H1 (cell line): ENCODE measurements around the gene TEKT3.

Experiments used
- POLR2A ChIP-seq, 2 experiments: IDR thresholded peaks; 1 replicate in 1 of 2; 2 replicates in 1 of 2; pipeline ENCODE4 v1.6.1; 2011; ENCODE audit warnings: low read depth in 2 of 2, low read length in 2 of 2, mild to moderate bottlenecking in 2 of 2; ENCODE audit errors: control extremely low read depth in 1 of 2
- TF ChIP-seq, protein P1 (sequence below): fragments of 300-600 bp; sonication (generic); IDR thresholded peaks from 2 replicates; pipeline ENCODE4 v1.7.1; 2012; ENCODE audit warnings: low read length, moderate library complexity, mild to moderate bottlenecking, inconsistent platforms; ENCODE audit not compliant: insufficient replicate concordance
- TF ChIP-seq, protein P2 (sequence below), 3 experiments: IDR thresholded peaks; 1 replicate in 2 of 3; 2 replicates in 1 of 3; pipeline versions ENCODE4 v1.5.1 to v1.6.1; 2011; ENCODE audit warnings: low read length in 3 of 3, mild to moderate bottlenecking in 3 of 3, inconsistent platforms in 2 of 3, low read depth in 1 of 3, moderate library complexity in 1 of 3; ENCODE audit not compliant: insufficient read depth in 1 of 3; ENCODE audit errors: control extremely low read depth in 1 of 3

DNA sequence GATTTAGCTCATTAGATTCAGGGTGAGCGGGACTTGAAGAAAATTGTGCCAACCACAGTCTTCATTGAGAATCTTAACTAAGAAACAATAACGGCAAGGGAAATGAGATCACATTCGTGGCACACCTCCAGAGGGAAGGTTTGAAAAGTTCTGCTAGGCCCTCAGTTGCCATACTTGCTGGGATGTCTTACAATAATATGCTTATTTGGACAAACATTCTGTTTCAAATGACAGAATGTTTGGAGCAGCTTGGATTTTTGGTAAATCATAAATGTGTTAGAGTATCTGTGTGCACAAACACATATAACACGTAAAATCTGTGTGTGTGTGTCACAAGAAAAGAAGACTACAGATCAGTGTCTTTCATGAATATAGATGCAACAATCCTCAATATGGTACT lies 24.6 kb upstream of the TEKT3 start:
- no peak for TF ChIP-seq POLR2A (IDR thresholded peaks at IDR 0.05; ENCODE audit: control extremely low read depth in 1 of 2, low read depth in 2 of 2, low read length in 2 of 2)
- TF ChIP-seq, protein P1, sequence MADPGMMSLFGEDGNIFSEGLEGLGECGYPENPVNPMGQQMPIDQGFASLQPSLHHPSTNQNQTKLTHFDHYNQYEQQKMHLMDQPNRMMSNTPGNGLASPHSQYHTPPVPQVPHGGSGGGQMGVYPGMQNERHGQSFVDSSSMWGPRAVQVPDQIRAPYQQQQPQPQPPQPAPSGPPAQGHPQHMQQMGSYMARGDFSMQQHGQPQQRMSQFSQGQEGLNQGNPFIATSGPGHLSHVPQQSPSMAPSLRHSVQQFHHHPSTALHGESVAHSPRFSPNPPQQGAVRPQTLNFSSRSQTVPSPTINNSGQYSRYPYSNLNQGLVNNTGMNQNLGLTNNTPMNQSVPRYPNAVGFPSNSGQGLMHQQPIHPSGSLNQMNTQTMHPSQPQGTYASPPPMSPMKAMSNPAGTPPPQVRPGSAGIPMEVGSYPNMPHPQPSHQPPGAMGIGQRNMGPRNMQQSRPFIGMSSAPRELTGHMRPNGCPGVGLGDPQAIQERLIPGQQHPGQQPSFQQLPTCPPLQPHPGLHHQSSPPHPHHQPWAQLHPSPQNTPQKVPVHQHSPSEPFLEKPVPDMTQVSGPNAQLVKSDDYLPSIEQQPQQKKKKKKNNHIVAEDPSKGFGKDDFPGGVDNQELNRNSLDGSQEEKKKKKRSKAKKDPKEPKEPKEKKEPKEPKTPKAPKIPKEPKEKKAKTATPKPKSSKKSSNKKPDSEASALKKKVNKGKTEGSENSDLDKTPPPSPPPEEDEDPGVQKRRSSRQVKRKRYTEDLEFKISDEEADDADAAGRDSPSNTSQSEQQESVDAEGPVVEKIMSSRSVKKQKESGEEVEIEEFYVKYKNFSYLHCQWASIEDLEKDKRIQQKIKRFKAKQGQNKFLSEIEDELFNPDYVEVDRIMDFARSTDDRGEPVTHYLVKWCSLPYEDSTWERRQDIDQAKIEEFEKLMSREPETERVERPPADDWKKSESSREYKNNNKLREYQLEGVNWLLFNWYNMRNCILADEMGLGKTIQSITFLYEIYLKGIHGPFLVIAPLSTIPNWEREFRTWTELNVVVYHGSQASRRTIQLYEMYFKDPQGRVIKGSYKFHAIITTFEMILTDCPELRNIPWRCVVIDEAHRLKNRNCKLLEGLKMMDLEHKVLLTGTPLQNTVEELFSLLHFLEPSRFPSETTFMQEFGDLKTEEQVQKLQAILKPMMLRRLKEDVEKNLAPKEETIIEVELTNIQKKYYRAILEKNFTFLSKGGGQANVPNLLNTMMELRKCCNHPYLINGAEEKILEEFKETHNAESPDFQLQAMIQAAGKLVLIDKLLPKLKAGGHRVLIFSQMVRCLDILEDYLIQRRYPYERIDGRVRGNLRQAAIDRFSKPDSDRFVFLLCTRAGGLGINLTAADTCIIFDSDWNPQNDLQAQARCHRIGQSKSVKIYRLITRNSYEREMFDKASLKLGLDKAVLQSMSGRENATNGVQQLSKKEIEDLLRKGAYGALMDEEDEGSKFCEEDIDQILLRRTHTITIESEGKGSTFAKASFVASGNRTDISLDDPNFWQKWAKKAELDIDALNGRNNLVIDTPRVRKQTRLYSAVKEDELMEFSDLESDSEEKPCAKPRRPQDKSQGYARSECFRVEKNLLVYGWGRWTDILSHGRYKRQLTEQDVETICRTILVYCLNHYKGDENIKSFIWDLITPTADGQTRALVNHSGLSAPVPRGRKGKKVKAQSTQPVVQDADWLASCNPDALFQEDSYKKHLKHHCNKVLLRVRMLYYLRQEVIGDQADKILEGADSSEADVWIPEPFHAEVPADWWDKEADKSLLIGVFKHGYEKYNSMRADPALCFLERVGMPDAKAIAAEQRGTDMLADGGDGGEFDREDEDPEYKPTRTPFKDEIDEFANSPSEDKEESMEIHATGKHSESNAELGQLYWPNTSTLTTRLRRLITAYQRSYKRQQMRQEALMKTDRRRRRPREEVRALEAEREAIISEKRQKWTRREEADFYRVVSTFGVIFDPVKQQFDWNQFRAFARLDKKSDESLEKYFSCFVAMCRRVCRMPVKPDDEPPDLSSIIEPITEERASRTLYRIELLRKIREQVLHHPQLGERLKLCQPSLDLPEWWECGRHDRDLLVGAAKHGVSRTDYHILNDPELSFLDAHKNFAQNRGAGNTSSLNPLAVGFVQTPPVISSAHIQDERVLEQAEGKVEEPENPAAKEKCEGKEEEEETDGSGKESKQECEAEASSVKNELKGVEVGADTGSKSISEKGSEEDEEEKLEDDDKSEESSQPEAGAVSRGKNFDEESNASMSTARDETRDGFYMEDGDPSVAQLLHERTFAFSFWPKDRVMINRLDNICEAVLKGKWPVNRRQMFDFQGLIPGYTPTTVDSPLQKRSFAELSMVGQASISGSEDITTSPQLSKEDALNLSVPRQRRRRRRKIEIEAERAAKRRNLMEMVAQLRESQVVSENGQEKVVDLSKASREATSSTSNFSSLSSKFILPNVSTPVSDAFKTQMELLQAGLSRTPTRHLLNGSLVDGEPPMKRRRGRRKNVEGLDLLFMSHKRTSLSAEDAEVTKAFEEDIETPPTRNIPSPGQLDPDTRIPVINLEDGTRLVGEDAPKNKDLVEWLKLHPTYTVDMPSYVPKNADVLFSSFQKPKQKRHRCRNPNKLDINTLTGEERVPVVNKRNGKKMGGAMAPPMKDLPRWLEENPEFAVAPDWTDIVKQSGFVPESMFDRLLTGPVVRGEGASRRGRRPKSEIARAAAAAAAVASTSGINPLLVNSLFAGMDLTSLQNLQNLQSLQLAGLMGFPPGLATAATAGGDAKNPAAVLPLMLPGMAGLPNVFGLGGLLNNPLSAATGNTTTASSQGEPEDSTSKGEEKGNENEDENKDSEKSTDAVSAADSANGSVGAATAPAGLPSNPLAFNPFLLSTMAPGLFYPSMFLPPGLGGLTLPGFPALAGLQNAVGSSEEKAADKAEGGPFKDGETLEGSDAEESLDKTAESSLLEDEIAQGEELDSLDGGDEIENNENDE = no peak
- TF ChIP-seq, protein P2, sequence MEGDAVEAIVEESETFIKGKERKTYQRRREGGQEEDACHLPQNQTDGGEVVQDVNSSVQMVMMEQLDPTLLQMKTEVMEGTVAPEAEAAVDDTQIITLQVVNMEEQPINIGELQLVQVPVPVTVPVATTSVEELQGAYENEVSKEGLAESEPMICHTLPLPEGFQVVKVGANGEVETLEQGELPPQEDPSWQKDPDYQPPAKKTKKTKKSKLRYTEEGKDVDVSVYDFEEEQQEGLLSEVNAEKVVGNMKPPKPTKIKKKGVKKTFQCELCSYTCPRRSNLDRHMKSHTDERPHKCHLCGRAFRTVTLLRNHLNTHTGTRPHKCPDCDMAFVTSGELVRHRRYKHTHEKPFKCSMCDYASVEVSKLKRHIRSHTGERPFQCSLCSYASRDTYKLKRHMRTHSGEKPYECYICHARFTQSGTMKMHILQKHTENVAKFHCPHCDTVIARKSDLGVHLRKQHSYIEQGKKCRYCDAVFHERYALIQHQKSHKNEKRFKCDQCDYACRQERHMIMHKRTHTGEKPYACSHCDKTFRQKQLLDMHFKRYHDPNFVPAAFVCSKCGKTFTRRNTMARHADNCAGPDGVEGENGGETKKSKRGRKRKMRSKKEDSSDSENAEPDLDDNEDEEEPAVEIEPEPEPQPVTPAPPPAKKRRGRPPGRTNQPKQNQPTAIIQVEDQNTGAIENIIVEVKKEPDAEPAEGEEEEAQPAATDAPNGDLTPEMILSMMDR (IDR thresholded peaks at IDR 0.05; ENCODE audit: control extremely low read depth in 1 of 3, insufficient read depth in 1 of 3, low read depth in 1 of 3, low read length in 3 of 3) = no peak
